NCI-H2171 treated with DMSO at 0.1 percent for 48 hours (cell line): ENCODE data around the gene SEC14L6.
A peak's percentile ranks its signal among the peaks of the same experiment; 100 is the strongest.

Experiments used
- DNase-seq: peaks from one replicate; lab custom pipeline; 2025; lab: John Stamatoyannopoulos, UW

SEC14L6 gene

DNA sequence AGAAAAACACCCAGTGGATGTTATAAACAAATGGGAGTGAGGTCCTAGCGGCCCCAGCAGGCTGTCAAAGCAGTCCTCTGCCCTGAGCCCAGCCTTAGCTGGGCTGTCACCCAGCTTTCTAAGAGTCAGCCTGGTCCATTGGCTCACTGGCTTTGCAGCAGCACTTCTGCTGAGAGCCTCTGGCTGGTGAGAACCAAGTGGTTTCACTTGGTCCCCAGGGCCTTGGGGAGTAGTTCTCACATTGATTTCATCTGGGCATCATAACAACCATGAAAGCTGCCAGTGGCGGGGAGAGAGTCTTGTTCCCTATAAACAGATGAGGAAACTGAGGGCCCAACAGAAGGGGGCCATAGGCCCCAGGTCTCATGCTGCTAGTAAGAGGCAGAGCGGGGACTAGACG is 11.4 kb downstream of the SEC14L6 start:
- DNase-seq, result no peak

DNA sequence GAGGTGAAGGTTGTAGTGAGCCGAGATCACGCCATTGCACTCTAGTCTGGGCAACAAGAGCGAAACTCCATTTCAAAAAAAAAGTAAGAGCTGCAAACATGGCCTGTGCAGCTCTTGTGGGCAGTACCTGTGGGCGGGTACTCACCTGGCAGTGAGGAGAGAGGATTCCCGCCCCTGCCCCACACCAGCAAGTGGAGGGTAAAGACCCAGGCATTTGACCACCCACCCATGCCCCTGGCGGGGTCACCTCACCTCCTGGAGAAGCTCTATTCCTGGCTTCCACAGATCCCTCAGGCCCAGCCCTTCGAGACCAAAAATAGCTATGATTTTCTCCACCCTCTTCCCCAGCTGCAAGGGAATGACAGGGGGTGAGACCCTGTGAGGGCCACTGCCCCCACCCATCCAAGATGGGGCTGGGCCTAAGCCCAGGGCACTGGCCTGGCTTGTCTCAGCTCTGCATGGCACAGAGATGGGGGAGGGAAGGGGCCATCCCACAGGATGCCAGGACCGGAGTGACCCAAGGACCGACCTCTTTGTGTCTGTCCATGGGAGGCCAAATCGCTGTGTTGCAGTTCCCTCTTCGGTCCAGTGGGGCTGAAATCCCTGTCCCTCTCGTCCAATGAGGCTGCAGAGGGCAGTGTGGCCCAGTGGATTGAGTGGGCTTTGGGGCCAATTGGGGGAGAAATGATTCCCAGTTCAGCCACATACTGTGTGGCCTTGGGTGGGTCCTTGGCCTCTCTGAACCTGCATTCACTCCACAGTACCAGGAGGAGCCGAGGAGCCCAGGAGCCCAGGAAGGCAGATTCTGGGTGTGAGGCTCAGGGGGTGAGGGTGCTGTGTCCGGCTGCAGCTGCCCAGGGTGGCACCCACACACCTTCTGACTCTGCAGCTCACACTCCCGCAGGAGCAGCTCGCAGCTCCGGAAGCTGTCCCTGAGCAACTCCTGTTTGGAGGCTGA is 14.6 kb downstream of the SEC14L6 start:
- DNase-seq, result no peak

DNA sequence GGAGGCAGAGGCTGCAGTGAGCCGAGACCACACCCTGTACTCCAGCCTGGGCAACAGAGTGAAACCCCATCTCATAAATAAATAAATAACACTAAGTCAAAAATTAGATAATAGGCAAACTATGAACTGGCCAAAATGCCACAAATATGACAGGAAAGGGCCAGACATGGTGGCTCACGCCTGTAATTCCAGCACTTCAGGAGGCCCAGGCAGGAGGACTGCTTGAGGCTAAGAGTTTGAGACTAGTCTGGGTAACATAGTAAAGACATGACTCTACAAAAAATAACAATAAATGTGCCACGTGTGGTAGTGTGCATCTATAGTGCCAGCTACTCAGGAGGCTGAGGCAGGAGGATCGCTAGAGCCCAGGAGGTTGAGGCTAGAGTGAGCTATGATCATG is 19.9 kb downstream of the SEC14L6 start:
- DNase-seq, result no peak

DNA sequence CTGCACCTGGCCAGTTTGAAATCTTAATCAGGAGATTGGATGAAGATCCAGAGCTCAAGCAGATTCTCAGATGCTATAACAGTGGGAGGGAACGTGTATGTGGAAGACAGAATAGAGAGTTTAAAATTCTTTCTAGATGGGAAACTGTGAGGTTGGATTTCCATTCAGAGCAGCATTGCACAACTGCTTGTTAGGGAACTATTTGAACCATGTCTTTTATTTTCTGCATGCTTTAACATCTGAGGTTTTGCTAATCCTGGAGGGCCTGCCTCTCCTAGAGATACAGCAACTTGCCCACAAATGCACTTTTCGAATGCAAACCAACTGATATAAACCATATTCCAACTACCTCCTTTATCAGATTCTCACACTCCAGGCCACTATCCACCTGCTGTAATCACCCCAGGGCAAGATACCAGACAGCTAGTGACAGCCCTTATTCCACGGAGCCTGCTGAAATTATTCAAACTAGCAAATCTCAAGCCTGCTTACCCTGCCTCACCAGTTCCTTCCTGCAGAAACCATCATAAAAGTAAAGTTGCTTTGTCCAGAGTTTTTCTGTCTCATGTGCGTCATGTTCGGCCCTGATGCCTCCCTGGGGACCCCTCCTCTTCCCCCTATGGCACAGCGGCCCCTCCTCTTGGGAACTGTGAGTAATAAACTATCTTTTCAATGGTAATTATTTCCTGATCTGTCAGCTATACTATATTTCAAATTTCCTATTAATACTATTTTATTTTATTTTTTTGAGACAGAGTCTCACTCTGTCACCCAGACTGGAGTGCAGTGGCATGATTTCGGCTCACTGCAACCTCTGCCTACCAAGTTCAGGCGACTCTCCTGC is 22.7 kb downstream of the SEC14L6 start:
- DNase-seq, result no peak

DNA sequence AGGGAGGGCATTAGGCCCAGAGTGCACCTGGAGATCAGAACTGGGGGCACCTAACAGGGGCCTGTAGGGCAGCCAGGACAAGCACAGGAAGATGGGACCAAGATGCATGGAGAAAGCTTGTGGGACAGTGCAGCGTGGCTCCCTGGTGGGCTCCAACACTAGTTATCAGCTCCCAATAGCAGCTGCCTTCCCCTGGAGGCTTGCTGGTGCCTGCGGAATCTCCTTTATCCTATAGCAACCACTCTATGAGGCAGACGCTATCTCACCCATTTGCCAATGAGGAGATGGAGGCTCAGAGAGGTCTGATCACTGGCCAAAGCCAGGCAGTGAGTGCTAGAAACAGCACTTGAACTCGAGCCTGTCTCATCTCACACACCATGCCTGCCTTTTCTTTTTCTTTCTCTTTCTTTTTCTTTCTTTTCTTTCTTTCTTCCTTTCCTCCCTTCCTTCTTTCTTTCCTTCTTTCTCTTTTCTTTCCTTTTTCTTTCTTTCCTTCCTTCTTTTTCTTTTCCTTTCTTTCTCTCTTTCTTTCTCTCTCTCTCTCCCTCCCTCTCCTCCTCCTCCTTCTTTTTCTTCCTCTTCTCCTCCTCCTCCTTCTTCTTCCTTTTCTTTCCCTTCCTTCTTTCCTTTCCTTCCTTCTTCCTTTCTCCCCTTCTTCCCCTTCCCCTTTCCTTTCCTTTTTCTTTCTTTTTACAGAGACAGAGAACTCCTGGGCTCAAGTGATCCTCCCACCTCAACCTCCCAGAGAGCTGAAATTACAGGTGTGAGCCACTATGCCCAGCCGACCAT is 25.0 kb downstream of the SEC14L6 start:
- no peak for DNase-seq

DNA sequence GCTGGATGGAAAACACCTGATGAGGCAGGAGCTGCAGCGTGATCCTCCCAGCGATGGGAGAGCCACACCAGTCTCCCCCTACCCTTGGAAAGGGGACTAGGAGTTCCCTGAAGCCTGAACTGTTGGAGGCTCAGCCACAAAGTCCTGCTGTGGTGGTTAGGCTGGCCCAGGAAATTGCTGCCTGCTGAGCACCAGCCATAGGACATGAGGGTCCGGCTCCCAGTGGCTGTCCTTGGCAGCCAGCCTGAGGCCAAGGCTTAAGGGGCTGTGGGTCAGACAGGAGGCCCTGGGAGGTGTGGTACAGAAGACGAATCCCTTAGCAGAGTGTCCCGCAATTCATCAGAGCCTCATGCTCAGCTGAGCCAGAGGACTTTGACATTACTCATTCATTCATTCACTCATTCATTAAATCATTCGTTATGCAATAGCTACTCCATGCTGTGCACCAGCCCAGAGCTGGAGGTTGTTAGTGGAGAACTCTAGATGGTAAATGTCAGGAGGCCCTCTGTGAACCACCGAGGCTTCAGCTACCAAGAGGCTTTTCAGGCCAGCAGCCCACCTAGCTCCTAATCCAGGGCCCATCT is 26.6 kb downstream of the SEC14L6 start:
- DNase-seq, result no peak

DNA sequence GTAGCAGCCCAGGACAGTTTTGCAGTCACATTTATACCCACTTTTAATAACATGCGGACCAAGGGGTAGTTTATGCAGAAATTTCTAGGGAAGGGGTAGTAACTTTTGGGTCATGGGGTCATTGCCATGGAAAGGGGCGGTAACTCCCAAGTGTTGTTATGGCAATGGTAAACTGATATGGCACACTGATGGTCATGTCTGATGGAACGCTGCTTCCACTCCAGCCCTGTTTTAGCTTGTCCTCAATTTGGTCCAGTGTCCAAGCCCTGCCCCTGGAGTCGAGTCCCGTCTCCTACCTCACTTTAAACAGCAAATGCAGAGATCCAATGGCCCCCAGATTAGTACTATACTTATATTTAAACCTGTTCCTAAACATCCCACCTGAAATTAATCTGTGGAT is 29.8 kb downstream of the SEC14L6 start:
- no peak for DNase-seq

DNA sequence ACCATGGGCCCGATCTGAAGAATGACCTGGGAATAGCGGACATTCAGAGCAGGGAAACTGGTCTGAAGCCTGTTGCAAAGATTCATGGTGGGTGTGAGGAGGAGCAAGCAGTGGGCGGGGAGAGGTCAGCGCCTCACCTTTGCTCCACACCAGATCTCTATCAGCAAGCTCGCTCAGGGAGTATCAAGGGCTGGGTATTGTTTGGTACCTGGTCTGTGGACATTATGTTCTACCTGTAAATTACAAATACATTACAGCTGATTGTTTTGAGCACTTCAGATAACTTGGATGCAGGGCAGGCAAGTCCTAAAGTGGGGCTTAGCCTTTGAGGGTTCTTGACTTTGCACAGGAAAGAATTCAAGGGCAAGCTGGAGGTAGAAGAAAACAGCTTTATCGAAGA is 30.3 kb downstream of the SEC14L6 start:
- no peak for DNase-seq

DNA sequence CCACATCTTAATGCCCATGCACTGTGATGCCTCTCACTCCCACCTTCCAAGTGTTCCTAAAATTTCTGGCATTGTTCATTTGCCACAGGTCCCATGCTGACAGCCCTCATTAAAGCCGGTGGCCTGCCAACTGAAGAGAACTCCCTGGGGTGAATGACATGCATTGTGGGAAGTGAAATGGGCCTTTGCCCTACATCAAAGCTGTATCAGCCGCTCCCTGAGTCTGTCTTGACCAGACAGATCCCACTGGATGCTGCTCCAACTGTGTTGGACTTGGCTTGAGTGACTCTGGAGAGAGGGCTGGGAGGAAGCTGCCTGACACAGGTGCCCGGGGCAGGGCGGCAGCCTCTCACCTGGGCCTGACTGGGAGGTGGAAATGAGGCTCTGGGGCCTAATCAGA is 32.3 kb downstream of the SEC14L6 start:
- no peak for DNase-seq

DNA sequence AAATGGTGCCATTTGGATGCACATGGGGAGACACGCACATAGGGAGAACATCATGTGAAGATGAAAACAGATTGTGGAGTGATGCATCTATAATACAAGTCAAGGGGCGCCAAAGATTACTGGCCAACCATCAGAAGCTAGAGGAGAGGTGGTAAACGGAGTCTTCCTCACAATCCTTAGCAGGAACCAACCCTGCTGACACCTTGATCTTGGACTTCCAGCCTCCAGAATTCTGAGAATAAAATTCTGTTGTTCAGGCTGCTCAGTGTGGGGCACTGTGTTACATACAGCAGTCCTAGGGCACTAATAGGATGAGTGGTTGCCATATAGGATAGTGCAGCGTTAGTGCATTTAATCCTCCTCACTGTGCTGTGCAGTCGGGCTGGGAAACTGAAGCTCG is 33.1 kb downstream of the SEC14L6 start:
- no peak for DNase-seq

DNA sequence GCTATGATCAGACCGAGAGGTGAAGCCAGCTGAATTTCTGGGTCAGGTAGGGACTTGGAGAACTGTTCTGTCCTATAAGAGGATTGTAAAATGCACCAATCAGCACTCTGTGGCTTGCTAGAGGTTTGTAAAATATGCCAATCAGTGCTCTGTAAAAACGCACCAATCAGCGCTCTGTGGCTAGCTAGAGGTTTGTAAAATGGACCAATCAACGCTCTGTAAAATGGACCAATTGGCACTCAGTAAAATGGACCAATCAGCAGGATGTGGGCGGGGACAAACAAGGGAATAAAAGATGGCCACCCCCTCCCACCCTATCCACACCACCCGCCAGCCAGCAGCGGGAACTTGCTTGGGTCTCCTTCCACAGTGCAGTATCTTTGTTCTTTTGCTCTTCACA is 34.6 kb downstream of the SEC14L6 start:
- no peak for DNase-seq

DNA sequence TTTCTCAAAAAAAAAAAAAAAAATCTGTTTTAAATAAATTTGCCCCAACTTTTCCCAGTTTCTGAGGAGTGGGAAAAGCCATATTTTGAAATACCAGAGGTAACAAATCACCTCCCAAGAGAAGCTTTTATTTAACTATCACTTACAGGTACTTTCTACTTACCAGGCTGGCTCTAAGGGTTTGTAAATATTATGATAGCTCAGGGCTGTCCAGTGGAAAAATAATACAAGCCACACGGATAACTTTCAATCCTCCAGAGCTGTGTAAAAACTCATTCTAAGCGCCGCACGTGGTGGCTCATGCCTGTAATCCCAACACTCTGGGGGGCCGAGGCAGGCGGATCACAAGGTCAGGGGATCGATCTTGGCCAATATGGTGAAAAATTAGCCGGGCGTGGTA is 35.4 kb downstream of the SEC14L6 start:
- no peak for DNase-seq

DNA sequence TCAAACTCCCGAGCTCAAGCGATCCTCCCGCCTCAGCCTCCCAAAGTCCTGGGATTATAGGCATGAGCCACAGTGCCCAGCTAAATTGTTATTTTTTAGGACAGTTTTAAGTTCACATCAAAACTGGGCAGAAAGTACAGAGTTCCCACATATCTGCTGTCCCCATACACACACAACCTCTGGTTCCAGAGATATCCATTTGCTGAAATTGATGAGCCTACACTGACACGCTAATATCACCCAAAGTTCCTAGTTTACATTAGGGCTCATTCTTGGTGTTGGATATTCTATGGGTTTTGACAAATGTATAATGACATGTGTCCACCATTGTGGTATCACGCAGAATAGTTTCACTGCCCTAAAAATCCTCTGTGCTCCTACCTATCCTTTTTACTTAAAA is 38.3 kb downstream of the SEC14L6 start:
- DNase-seq, result no peak

DNA sequence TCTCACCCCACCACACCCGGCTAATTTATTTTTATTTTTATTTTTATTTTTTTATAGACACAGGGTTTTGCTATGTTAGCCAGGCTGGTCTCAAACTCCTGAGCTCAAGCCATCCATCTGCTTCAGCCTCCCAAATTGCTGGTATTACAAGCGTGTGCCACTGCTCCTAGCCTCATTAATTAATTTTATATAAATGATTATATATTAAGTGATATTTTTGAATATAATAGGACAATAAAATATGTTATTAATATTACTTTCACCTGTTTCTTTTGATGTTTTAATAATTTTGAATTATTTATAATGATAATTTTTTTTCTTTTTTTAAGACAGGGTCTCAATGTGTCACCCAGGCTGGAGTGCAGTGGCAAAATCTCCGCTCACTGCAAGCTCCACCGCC is 38.9 kb downstream of the SEC14L6 start:
- no peak for DNase-seq

DNA sequence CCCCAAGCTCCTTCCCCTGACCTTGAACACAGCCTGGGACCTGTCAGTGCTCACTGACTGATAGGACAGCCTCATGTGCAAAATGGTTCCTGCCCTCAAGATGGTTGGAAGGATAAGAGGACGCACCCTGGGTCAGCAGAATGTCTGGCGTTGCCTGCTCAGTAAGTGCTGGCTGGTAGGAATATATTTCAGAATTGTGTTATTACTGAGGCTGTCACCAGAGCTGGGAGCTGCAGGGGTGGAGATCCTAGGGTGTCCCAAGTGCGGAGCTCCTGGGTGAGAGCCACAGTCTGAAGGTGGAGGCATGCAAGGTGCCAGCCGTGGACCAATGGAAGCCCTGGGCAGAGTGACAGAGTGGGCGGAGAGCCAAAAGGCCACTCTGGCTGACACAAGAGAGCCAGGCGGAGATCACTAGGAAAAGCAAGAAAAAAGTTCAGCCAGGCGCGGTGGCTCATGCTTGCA is 40.0 kb downstream of the SEC14L6 start:
- peak; percentile 7 for DNase-seq

DNA sequence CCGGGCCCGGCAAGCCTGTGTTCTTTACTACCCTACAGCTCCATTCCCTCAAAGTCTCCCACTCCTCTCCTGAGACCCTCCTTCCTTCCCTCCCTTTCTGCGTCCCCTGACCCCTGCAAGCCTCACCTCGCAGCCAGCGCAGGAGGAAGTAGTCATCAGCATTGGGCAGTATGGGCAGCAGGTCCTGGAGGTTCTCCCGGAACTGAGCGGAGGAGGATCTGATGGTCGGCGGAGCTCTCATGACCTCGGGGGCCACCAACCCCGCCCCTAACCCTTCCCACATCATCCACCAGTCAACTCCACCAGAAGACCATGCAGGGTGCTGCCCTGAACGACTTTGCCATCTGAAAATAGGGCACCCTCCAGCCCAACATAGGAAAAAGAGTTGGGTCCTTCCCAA is 43.0 kb downstream of the SEC14L6 start:
- DNase-seq, result no peak

DNA sequence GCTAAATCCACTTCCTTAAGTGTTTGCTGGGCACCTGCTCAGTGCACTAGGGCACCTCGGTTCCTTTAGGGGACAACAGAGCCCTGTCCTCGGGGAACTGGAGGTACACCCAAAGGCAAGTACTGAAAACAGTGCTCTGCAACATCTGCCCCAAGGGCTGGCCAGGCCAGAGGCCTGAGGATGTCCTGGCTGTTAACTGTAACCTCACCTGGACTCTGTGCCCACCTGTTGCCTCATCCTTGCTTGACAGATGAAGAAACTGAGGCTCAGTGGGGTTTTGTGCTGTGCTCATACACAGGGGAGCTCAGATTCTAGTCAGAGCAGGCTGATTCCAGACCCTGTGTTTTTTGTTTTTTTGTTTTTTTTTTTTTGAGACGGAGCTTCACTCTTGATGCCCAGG is 43.6 kb downstream of the SEC14L6 start:
- DNase-seq, result no peak

DNA sequence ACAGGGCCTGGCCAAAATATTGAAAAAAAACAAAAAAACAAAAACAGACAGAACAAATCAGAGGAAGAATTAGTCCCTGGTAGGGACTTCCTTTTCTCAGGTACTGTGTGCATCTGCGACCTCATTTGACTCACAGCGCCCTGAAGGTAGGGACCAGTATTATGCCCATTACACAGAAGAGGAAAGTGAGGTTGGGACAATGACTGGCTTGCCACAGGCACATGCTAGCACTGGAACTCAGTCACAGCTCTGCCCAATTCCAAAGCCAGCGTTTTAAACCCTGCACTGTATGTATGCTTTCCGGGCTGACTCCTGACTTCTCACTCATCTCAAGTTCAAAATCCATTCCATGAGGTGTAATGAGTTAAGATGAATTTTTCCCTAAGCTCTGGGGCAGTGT is 44.4 kb downstream of the SEC14L6 start:
- no peak for DNase-seq

DNA sequence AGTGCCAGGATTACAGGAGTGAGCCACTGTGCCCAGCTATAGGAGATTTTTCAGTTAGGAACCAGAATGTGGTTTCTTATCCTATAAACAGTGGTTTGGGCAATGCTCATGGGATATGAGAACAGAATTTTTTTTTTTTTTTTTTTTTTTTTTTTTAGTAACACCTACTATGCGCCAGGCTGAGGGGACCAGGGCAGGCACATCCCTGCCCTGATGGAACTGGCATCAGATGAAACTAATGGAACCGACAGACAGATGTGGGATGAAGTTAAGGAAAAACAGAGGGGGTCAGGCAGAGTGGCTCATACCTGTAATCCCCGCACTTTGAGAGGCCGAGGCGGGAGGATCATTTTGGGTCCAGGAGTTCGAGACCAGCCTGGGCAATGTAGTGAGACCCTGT is 45.9 kb downstream of the SEC14L6 start:
- no peak for DNase-seq

DNA sequence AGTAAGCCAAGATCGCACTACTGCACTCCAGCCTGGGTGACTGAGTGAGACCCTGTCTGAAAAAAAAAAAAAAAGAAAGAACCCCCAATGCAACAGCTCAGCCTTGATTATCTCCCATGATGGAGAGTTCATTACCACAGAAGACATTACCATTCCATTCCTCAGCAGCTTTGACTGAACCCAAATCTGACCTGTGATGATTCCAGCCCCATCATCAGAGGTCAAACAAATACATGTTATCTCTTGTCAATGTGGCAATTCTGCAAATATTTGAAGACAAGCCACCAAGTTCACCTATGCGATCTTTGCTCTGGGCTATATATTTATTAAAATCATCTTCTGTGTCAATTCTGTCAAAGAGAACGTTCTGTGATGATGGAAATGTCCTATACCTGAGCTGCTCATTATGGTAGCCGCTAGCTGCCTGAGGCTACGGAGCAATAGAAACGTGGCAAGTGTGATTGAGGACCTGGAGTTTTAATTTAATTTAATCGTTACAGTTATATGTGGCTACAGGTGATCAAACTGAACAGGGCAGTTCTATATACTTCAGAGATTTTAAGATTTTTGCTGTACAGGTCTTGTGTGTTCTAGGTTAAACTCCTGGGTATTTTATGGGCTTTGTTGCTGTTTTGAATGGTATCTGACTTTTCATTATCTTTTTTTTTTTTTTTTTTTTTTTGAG is 48.9 kb downstream of the SEC14L6 start:
- no peak for DNase-seq
